ENCODE measurements around the gene TBC1D9.
"Not testable (repeated sequence)": the region's sequence is repeated elsewhere in the genome, so short reads cannot be mapped to it uniquely, and the experiment has no call there.

TBC1D9 gene

DNA sequence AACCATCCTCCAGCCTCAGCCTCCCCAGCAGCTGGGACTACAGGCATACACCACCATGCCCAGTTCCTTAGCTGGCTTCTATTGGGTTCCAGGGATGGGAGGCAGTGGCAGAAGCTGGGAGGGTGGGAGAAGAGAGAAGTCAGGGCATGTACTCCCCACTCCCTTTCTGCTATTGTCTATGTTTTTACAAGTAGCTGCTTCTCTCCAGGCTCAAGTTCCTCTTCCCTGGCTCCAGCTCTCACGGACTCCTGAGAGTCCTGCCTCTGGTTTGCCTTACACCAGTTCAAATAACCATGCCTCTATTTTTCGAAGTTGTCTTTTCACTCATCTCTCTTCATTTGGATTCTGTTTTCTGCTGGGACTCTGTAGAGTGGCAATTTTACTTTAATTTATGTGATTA is 2.9 kb downstream of the TBC1D9 start:
- no peak for DNase-seq (ENCODE audit: low read depth)

DNA sequence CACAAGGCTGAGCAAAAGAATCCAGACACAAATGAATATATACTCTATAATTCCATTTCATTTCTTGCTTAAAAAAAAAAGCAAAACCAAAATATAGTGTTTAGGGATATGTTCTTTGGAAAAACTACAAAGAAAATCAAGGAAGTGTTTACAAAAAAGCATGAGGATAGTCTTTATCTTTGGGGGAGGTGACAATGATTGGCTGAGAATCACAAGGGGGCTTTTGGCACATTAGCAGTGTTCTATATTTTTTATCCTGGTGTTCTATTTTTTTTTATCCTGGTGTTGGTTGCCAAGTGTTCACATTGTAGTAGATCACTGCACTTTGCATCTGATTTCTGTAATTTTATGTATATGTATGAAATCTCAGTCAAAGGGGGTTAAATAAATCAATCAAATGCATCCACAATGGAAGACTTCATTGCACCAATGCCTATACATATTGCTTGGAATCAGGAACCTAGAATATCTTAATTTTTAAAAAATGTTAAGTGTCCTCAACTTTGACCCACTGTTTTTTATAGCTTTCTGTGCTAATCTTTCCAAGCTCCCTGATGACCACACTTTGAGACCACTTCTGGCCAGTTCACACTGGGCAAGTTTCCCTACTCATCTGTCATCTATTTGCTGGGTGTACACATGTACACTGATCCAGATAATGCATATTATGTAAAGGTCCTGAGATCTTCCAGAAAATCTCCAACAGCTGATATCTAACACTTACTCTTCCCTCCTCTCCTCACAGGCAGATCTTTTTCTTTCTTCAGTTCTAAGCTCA is 3.7 kb downstream of the TBC1D9 start:
- DNase-seq (ENCODE audit: low read depth): no peak

- no peak for DNase-seq (ENCODE audit: low read depth)
Measured at GRCh38 chr4:140750470-140750869, 5.7 kb downstream of the TBC1D9 start.

- DNase-seq (ENCODE audit: low read depth): no peak
Measured at GRCh38 chr4:140748171-140748570, 8.0 kb downstream of the TBC1D9 start.

- DNase-seq (ENCODE audit: low read depth): not testable (repeated sequence)
Measured at GRCh38 chr4:140746546-140746945, 9.6 kb downstream of the TBC1D9 start.

- DNase-seq (ENCODE audit: low read depth): no peak
Measured at GRCh38 chr4:140744421-140744820, 11.8 kb downstream of the TBC1D9 start.

GRCh38 chr4:140743194-140743931 is 12.8 kb downstream of the TBC1D9 start:
- no peak for DNase-seq (ENCODE audit: low read depth)

DNA sequence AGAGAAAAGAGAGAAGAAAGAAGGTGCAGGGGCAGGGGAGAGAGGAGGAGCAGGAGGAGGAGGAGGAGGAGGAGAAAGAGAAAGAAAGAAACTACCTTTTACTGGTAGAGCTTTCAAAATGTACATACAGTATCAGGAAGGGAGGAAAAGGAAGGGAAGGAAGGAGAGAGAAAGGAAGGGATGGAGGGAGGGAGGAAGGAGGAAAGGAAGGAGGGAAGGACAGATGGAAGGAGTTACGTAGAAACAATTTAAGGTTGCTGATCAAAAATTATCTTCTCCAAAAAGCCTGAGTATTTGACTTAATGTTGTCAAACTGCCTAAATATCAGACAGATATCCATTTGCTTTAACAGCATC is 13.4 kb downstream of the TBC1D9 start:
- no peak for DNase-seq (ENCODE audit: low read depth)

GRCh38 chr4:140740906-140741670 is 15.1 kb downstream of the TBC1D9 start:
- DNase-seq (ENCODE audit: low read depth): no peak

GRCh38 chr4:140740422-140740821 is 15.8 kb downstream of the TBC1D9 start:
- DNase-seq (ENCODE audit: low read depth): no peak

DNA sequence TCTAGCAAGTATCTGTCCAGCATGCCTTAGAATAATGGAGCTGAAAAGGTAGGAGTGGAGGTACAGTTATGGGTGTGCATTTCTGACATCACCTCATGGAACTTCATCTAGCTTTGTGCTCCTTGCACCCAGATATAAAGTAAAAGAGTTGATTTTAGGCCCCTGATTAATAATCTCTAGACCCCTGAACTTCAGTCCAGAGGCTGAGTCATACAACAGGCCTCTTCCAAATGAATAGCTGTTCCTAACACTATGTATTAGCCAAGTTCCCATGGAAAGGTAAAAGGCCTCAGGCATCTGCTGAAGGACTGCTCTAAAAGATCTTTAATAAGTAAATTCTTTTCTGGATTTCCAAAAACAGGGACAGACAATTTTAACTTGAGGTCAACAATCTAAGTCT is 16.2 kb downstream of the TBC1D9 start:
- DNase-seq (ENCODE audit: low read depth): no peak

GRCh38 chr4:140738139-140738538 is 18.0 kb downstream of the TBC1D9 start:
- no peak for DNase-seq (ENCODE audit: low read depth)

DNA sequence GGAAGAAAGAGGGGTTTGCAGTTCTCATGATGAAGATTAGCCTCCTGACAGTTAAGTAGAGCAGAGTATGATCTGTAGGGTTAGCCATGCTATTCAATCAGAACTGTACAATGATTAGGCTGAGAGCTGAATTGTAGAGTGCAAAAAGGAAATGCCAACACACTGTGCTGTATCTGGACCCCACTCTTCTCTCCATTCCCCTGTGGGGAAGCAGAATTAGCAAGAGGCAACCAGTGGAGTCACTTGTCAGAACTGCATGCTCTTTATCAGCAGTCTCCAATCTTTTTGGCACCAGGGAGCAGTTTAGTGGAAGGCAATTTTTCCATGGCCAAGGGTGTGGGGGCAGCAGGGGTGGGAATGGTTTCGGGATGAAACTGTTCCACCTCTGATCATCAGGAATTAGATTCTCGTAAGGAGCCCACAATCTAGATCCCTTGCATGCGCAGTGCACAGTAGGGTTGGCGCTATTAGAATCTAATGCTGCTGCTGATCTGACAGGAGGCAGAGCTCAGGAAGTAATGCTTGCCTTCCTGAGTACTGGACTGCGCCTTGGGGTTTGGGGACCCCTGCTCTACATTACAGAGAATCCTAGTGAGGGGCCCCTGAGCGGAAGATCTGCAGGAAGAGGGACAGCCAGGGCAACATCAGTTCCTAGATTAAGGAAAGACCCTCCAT is 19.4 kb downstream of the TBC1D9 start:
- DNase-seq (ENCODE audit: low read depth): no peak

DNA sequence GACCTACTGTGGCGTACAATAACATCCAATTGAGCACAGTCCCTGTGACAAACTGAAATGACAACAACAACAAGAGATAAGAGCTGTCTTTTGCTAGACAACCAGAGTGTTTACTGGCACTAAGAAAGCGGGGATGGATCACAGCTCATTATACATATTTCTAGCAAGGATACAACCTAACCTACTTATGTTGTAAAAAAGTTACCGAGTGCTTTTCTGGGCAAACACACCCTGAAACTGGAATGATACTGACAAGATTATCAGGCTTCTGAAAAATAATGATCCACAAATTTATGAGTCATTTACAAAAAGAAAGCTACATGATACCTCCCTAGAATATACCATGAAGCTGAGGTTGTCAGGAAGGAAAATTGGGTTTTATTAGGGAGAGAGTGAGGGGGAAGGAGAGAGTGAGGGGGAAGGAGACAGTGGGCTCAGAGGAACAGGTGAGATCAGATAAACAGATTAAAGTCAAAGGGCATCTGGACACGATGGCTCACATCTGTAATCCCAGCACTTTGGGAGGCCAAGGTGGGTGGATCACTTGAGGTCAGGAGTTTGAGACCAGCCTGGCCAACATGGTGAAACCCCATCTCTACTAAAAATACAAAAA is 20.3 kb downstream of the TBC1D9 start:
- DNase-seq (ENCODE audit: low read depth): no peak

DNA sequence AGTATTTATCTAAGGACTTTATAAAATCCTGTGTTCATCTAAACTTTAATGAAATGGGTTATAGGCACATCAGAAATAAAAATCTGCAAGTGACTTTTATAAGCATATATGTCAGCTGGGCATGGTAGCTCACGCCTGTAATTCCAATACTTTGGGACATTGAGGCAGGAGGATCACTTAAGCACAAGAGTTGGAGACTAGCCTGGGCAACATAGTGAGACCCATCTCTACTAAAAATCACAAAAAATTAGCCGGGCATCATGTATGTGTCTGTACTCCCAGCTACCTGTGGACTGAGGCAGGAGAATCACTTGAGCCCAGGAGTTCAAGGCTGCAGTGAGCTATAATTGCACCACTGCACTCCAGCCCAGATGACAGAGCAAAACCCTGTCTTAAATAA is 20.9 kb downstream of the TBC1D9 start:
- no peak for DNase-seq (ENCODE audit: low read depth)

DNA sequence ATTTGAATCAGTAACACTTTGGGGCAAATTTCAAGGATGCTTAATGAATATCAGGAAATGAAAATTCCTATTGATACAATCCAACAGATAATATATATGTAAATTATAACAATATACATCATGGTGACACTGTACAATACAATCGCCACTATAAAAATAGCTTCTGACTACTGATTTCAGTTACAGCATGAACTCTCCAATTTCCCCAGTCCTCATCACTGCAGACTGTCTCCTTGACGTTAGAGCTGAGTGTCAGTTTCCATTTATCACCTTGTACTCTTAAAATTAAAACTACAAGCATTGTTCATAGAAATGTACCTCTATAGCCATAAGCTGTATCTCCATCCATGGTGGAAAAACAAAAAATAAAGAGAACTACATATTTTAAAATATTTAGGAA is 23.4 kb downstream of the TBC1D9 start:
- no peak for DNase-seq (ENCODE audit: low read depth)

GRCh38 chr4:140729344-140730049 is 26.7 kb downstream of the TBC1D9 start:
- no peak for DNase-seq (ENCODE audit: low read depth)

DNA sequence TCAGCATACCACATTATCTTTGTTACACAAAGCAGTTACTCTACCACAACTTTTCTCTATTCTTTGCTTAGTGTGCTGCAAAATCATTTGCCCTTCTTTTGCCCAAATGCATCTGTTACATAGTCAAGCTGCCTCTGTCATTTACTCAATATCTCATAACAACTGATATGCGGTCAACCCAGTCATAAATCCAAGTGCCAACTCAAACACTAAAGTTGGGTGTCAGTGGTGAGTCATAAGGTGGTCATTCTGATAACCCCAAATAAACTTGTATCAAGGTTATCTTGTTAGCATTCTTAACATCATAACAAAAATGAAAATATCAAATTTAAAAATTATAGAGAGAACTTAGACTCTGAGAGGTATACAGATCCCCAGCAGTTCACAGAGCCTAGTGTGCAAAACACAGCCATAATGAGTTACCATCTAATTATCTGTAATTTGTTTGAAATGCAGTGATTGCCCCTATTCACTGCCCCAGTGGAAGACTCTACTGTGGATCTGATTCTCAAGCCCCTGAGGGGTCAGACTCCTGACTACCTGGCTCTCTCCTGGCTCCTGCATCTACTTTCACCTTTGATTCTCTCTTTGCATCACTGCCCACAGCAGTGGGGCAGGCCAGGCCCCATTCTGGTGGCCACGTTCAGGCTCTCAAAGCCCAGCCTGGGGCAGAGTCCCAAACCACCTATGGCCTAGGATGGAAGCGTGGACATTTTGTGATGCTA is 29.2 kb downstream of the TBC1D9 start:
- no peak for DNase-seq (ENCODE audit: low read depth)

GRCh38 chr4:140725556-140725955 is 30.6 kb downstream of the TBC1D9 start:
- no peak for DNase-seq (ENCODE audit: low read depth)

GRCh38 chr4:140724760-140725159 is 31.4 kb downstream of the TBC1D9 start:
- DNase-seq (ENCODE audit: low read depth): no peak

Measured in activated T-cell treated with anti-CD3 and anti-CD28 coated beads for 24 hours (primary cell).